Neural cell (in vitro differentiated cells): ENCODE results near the gene NISCH.

Source experiments
- CTCF ChIP-seq: fragments of 450-650 bp; IDR thresholded peaks from 2 replicates; pipeline ENCODE4 v1.5.1; 2014; ENCODE audit warnings: antibody characterized with exemption, mild to moderate bottlenecking, moderate library complexity; ENCODE audit not compliant: poor library complexity, severe bottlenecking
- EP300 ChIP-seq: fragments of 450-650 bp; conservative IDR thresholded peaks from 2 replicates; pipeline ENCODE4 v1.6.1; 2014; ENCODE audit warnings: antibody characterized with exemption, mild to moderate bottlenecking, moderate library complexity; ENCODE audit not compliant: poor library complexity, severe bottlenecking
- EZH2 ChIP-seq: fragments of 200-600, 300-800 bp; shearing (Covaris generic), sonication (generic); IDR thresholded peaks from 2 replicates; pipeline ENCODE4 v1.6.1; 2014; ENCODE audit warnings: antibody characterized with exemption, low read length, borderline replicate concordance, mild to moderate bottlenecking; ENCODE audit not compliant: insufficient read depth, poor library complexity, severe bottlenecking
- MXI1 ChIP-seq: fragments of 450-650 bp; conservative IDR thresholded peaks from 2 replicates; pipeline ENCODE4 v1.6.1; 2014; ENCODE audit warnings: antibody characterized with exemption, mild to moderate bottlenecking; ENCODE audit not compliant: poor library complexity, severe bottlenecking
- POLR2AphosphoS5 ChIP-seq: IDR thresholded peaks from 2 replicates; pipeline ENCODE4 v1.6.1; 2012
- REST ChIP-seq: IDR thresholded peaks from 2 replicates; pipeline ENCODE4 v1.6.1; 2012; ENCODE audit warnings: borderline replicate concordance
- SMC3 ChIP-seq: fragments of 450-650 bp; conservative IDR thresholded peaks from 2 replicates; pipeline ENCODE4 v1.6.1; 2014; ENCODE audit warnings: antibody characterized with exemption, mild to moderate bottlenecking, moderate library complexity; ENCODE audit not compliant: poor library complexity
- TAF1 ChIP-seq: IDR thresholded peaks from 2 replicates; pipeline ENCODE4 v1.6.1; 2012; ENCODE audit warnings: low read depth

- TF ChIP-seq EP300: no peak
- TF ChIP-seq CTCF: no peak
- TF ChIP-seq REST: no peak
- no peak for TF ChIP-seq EZH2
- no peak for TF ChIP-seq POLR2AphosphoS5
- TF ChIP-seq TAF1: no peak
- no peak for TF ChIP-seq MXI1
- TF ChIP-seq SMC3: no peak
Measured at GRCh38 chr3:52452570-52453221, 2.7 kb upstream of the NISCH start.
